ENCODE measurements around the gene THSD7A.

- TF ChIP-seq CTCF (IDR thresholded peaks at IDR 0.05) = no peak
- no peak for TF ChIP-seq POLR2A (IDR thresholded peaks at IDR 0.05)
Measured at GRCh38 chr7:11567571-11567970, 264.4 kb downstream of the THSD7A start.

All from lower leg skin (tissue), 3 donors.